Mononuclear cell (primary cell): ENCODE measurements around the gene CTDP1. TPM values are rescaled to one million over a fixed set of nuclear protein-coding genes. Genes with fewer than 3 reads are reported as not detected.
"Not testable (repeated sequence)": the region's sequence is repeated elsewhere in the genome, so short reads cannot be mapped to it uniquely, and the experiment has no call there.

Source experiments
- H3K27me3 ChIP-seq: 2 replicates; pipeline ENCODE4 v1.6.0; 2011; ENCODE audit warnings: low read length, control low read depth; ENCODE audit not compliant: insufficient read depth
- H3K4me1 ChIP-seq: 2 replicates; pipeline ENCODE4 v1.5.1; 2011; ENCODE audit warnings: mild to moderate bottlenecking, low read length, control low read depth; ENCODE audit not compliant: insufficient read depth
- H3K4me3 ChIP-seq: 2 replicates; pipeline ENCODE4 v1.5.1; 2011; ENCODE audit warnings: mild to moderate bottlenecking, low read length, moderate library complexity
- H3K9me3 ChIP-seq: 2 replicates; pipeline ENCODE4 v1.5.1; 2011; ENCODE audit warnings: low read depth, mild to moderate bottlenecking, control low read depth, low read length
- total RNA-seq: library from RNA; depleted of rRNA; stranded (reverse); fragments of >200 nt; gene quantifications from one replicate; pipeline ENCODE4 v1.2.3, GENCODE V29; 2012

CTDP1 gene
- total RNA-seq, 1 donor = 34.8 TPM

DNA sequence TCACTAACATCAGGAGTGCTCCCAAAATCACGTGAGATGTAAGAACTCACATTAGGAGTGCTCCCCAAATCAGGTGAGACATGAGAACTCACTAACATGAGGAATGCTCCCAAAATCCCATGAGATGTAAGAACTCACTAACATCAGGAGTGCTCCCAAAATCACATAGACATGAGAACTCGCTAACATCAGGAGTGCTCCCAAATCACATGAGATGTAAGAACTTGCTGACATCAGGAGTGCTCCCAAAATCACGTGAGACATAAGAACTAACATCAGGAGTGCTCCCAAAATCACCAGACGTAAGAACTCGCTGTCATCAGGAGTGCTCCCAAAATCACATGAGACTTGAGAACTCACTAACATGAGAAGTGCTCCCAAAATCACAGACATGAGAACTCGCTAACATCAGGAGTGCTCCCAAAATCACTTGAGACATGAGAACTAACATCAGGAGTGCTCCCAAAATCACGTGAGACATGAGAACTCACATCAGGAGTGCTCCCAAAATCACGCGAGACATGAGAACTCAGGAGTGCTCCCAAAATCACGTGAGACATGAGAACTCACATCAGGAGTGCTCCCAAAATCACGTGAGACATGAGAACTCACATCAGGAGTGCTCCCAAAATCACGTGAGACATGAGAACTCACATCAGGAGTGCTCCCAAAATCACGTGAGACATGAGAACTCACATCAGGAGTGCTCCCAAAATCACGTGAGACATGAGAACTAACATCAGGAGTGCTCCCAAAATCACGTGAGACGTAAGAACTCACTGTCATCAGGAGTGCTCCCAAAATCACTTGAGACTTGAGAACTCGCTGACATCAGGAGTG is 52.5 kb downstream of the CTDP1 start:
- H3K4me3 ChIP-seq, H3K4me1 ChIP-seq, H3K27me3 ChIP-seq: not testable (repeated sequence)
- H3K9me3 ChIP-seq = peaks cover 15% of the 10 kb centered on the region

DNA sequence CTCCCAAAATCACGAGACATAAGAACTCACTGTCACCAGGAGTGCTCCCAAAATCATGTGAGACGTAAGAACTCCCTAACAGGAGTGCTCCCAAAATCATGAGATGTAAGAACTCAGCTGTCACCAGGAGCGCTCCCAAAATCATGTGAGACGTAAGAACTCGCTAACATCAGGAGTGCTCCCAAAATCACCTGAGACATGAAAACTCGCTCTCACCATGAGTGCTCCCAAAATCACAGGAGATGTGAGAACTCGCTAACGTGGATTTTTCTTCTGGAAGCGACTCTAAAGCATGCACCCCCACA is 53.1 kb downstream of the CTDP1 start:
- peaks cover 15% of the 10 kb centered on the region for H3K9me3 ChIP-seq
- H3K27me3 ChIP-seq = no peaks in the 10 kb centered on the region
- H3K4me3 ChIP-seq = no peak overlapping the region
- no peaks in the 10 kb centered on the region for H3K4me1 ChIP-seq

DNA sequence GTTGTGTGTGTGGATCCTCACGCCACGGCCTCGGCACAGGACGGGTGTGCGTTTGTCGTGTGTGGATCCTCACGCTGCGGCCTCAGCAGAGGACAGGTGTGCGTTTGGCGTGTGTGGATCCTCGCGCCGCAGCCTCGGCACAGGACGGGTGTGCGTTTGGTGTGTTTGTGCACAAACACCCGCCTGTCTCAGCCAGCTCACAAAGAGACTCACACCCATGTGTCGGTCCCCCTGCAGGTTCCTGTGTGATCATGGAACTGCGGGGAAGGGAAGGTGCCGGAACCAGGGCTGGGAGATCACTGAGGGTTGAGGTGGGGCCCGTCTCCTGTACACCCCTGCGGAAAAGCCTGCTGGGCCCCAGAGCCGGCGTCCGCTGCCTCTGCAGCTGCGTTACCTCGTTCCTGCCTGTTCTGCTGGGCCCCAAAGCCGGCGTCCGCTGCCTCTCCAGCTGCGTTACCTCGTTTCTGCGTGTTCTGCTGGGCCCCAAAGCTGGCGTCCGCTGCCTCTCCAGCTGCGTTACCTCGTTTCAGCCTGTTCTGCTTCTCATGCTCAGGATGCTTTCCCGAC is 53.6 kb downstream of the CTDP1 start:
- Histone ChIP-seq H3K27me3 (no peaks in the 10 kb centered on the region), H3K4me3 (no peak overlapping the region), H3K4me1 (no peaks in the 10 kb centered on the region), H3K9me3 (peaks cover 15% of the 10 kb centered on the region)

DNA sequence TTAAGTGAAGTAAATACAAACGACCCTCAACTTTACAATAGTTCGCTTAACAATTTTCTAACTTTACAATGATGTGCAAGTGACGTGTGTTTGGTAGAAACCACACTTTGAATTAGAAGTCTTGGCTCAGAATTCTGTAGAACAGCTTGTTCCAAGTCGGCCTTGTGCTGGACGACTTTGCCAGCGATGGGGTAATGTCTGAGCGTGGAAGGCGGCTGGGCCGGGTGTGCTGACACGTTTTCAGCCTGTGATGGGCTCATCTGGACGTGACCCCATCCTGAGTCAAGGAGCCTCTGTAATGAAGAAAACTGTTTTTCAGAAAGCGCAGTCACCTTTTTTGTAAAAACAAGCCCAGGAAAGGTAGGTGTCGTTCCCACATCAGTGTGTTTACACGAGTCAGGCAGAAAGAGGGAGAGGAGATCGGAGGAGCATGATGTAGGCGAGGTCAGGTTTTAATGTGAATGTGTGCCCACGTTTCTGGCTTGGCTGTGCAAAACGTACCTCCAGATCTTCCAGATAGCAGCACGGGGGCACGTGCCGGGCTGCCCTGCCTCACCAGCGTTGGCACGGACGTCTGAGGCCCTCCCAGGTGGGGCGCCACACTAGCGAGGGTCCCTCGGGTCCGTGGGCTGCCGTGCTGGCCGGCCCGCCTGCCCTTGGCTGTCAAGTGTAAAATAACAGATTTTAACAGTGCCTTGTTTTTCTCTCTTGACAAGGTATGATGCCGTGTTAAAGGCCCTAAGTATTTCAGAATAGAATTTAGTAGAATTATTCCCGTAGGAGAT is 54.6 kb downstream of the CTDP1 start:
- Histone ChIP-seq H3K27me3 (no peaks in the 10 kb centered on the region), H3K9me3 (peaks cover 15% of the 10 kb centered on the region), H3K4me1 (no peaks in the 10 kb centered on the region), H3K4me3 (no peak overlapping the region)

DNA sequence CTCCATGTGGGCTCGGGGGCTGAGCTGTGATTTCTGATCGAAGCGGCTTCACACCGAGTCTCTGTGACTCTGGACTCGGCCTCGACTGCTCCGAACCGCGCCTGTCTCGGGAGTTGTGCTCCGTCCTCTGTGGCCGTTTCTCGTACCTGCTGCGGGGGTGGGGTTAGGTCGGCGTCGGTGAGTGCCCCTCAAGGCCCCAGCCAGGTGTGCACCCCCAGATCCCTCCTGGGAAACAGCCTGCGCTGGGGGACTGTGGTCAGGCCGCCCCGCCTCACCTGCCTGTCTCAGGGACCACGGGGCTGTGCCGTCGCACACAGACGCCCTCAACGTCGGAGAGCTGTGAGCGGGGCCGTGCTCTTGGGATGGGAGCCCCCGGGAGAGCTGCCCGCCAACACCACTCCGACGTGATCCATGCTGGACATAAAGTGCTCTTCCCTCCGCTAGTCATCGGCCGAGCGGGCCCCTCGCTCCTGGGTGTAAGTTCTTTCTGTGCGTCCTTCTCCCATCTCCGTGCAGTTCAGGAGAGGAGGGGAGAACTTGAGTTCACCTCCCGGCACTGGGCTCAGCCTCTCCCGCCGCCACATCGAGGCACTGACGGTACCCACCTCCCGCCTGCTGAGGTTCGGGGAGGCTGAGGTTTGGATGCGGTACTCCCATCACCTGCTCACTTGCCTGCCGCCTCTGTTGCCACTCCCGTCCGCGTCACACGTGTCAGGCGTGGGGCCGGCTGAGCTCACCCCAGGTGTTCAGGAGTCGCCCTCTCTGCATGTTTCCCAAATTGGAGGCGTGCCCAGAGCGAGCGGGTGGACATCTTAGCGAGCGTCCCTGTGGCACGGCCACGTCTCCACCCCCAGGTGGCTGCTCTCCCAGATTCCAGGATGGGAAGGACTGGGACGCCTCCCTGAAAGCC is 55.7 kb downstream of the CTDP1 start:
- Histone ChIP-seq H3K27me3 (no peaks in the 10 kb centered on the region), H3K9me3 (peaks cover 15% of the 10 kb centered on the region), H3K4me1 (no peaks in the 10 kb centered on the region), H3K4me3 (no peak overlapping the region)

DNA sequence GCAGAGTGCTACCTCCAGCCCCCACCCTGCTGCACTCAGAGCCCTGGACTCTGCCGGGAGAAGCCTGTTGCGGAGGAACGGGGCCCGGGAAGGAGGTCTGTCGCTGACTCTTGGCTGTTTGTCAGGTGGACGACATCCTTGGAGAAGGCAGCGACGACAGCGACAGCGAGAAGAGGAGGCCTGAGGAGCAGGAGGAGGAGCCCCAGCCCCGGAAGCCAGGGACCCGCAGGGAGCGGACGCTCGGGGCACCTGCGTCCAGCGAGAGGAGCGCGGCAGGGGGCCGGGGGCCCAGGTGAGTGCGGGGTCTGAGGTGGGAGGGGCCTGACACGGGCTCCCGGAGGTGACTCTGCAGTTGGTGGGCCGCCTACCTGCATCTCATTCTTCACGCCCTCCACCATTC is 56.6 kb downstream of the CTDP1 start:
- Histone ChIP-seq H3K4me1 (no peaks in the 10 kb centered on the region), H3K27me3 (no peaks in the 10 kb centered on the region), H3K4me3 (no peak overlapping the region), H3K9me3 (peaks cover 15% of the 10 kb centered on the region)

DNA sequence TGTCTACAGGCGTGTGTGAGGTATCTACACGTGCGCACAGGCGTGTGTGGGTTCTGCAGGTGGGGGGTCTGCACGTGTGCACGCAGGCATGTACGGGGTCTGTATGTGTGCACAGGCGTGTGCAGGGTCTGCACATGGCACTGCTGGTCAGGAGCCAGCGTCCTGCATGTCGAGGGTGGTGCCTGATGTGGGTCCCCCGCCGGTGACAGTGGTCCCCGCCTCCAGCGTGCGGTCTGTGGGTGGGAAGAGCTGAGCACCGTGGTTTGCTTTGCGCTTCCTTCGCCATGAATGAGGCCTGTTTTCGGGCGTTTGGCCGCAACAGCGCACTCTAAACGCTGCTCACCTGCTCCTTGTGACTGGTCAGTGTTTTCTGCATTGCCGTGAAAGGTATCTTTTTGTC is 57.2 kb downstream of the CTDP1 start:
- Histone ChIP-seq H3K9me3 (peaks cover 9% of the 10 kb centered on the region), H3K4me1 (no peaks in the 10 kb centered on the region), H3K27me3 (no peaks in the 10 kb centered on the region), H3K4me3 (no peak overlapping the region)

DNA sequence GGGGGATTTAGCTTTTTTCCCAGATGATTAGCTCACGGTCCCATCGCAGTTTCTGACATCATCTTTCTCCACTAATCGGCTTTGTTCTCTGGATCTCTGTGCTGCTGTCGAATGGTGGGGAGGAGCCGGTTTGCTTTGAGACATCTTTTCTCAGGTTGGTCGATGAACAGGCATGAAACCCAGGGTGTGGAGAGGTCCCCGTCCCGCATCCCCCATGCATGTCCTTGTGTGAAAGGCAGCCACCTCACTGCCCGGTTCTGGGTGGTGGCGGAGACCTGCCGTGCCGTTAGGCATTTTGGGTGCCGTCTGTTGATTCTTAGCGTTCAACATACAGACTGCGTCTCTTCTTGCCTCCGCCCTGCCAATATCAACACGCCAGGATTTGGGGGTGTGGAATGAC is 57.8 kb downstream of the CTDP1 start:
- no peak overlapping the region for H3K4me3 ChIP-seq

DNA sequence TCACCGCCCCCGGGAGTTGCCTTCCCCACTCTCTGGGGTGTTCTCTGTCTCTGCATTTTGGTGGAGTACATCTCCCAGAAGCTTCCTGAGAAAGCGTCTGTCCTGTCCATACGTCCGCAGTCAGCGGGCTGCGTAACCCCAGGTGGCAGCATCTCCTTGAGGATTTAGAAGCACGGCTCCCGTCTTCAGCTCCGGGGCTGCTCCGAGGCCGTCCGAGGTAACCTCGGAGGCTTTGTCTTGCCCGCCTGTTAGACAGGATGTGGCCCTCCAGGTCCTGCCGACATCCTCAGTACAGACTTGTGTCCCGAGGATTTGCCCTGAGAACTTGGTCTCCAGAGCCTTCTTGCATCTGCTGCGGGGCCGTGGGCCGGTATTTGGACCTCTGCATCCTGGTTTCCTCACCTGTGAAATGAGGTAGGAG is 58.4 kb downstream of the CTDP1 start:
- H3K4me3 ChIP-seq = no peak overlapping the region
- H3K9me3 ChIP-seq = no peaks in the 10 kb centered on the region
- no peaks in the 10 kb centered on the region for H3K27me3 ChIP-seq
- no peaks in the 10 kb centered on the region for H3K4me1 ChIP-seq

More for the DNA sequence above, 57.8 kb downstream of the CTDP1 start:
- peaks cover 4% of the 10 kb centered on the region for H3K9me3 ChIP-seq
- H3K4me1 ChIP-seq = no peaks in the 10 kb centered on the region
- no peaks in the 10 kb centered on the region for H3K27me3 ChIP-seq

DNA sequence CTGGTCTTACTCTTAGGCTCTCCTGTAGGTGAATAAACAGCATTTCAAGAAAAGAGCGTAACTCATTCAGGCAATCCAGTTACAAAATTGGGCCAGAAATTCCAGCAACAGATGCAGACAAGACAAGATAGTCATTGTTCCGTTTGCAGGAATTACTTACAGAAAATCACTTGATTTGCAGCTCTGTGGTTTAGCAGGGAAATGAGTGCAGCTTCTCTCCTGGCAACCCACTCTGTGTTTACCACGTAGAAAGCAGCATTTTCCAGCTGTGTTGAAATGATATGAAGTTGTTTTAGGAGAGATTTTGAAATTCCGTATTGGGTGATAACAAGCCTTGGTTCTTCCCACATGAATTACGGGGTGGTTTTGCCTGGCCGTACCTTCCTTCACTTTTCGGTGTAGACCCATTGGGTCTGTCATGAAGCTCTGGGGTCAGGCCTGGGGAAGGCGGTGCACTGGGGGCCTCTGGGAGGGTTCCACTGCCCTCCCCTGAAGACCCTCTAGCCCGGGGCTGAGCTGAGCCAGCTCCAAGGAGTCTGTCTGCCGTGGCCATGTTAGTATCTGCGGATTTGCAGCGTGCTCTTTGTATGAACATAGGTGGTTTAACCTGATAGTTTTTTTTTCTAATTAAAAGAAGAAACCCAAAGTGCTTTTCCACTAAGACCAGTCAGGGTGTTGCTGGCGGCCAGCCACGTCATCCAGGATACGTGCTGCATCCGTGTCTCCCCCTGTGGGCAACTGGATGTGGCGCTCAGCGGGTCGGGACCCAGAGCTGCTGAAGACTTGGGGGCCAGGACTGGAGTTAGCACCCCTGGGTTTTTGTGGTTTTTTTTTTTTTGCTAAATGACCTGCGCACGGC is 59.2 kb downstream of the CTDP1 start:
- H3K4me1 ChIP-seq = no peaks in the 10 kb centered on the region
- no peak overlapping the region for H3K4me3 ChIP-seq
- no peaks in the 10 kb centered on the region for H3K9me3 ChIP-seq
- H3K27me3 ChIP-seq = no peaks in the 10 kb centered on the region

DNA sequence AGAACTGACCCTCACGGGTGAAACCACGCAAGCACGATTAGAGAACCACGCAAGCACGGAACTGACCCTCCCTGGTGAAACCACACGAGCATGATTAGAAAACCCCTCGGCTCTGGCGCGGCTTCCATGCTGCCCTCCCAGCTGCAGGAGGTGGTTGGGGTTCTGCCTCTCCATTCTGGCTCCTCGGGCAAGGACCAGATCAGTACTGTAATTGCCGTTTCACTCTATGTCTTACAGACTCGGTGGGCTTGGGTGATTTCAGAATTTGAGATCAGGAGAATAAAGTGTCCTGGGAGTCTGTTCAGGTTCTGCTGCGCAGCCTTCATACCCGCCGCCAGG is 59.8 kb downstream of the CTDP1 start:
- Histone ChIP-seq H3K4me1 (no peaks in the 10 kb centered on the region), H3K9me3 (no peaks in the 10 kb centered on the region), H3K4me3 (no peak overlapping the region), H3K27me3 (no peaks in the 10 kb centered on the region)

DNA sequence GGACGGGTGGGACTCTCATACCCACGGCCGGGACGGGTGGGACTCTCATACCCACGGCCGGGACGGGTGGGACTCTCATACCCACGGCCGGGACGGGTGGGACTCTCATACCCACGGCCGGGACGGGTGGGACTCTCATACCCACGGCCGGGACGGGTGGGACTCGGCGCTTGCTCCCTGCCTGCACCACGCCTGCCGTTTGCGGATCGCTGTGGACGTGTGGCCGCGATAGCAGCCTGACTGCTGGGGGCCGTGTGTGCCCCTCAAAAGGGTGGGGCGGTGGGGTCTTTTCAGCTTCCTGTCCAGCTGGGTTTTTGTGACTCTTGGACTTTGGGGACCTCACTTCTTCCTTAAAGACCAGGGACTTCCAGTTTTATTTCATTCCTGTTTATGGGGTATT is 60.4 kb downstream of the CTDP1 start:
- not testable (repeated sequence) for H3K9me3 ChIP-seq, H3K27me3 ChIP-seq, H3K4me3 ChIP-seq, H3K4me1 ChIP-seq

DNA sequence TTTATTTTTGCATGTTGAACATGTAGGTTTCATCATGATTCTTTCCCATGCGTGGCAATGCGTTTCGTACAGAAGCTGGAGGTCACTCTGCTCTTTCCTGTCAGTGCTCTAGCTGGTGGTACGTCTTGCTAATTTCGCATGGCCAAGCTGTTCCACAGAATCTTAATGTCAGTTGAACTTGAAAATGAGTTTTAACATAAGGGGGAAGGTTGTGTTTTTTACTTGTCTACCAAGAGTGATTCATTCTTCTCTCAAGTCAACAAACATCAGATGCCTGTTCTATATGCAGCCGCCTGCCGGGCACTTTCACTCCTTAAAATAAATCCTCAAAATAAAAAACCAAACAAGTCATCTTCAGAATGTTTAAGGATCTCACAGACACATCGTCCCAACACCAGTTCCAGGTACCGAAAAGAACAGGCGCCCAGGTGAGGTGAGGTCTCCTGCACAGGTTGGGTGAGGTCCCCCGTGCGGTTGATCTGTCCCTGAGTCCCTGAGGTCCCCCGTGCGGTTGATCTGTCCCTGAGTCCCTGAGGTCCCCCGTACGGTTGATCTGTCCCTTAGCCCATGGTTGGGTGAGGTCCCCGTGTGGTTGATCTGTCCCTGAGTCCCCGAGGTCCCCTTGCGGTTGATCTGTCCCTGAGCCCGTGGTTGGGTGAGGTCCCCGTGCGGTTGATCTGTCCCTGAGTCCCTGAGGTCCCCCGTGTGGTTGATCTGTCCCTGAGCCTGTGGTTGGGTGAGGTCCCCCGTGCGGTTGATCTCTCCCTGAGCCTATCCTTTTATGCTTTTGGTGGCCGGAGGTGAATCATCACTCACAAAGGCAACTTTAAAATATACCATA is 61.1 kb downstream of the CTDP1 start:
- H3K4me3 ChIP-seq = no peak overlapping the region

DNA sequence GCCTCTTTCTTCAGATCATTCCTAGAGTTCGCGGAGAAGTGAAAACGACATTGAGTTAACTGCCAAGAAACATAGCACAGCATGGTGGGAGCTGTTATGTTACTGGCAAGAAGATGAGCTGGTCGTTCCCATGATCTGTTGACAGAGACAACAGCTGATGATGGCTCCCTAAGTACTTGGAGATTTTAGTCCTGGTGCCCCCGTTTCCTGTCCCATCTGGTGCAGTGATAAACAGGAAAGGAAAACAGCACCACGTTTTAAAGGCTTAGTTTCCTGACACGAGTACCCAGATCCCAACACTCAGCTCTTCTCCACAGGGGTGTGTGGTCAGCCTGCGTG is 61.7 kb downstream of the CTDP1 start:
- H3K27me3 ChIP-seq = no peaks in the 10 kb centered on the region
- H3K4me1 ChIP-seq = no peaks in the 10 kb centered on the region
- H3K4me3 ChIP-seq = no peak overlapping the region
- H3K9me3 ChIP-seq = no peaks in the 10 kb centered on the region

More for the DNA sequence above, 61.1 kb downstream of the CTDP1 start:
- Histone ChIP-seq H3K4me1 (no peaks in the 10 kb centered on the region), H3K9me3 (no peaks in the 10 kb centered on the region), H3K27me3 (no peaks in the 10 kb centered on the region)
